ENCODE measurements around the gene MOSMO. TPM values are rescaled to one million over a fixed set of nuclear protein-coding genes. Genes with fewer than 3 reads are reported as not detected.

Gene MOSMO
- polyA plus RNA-seq, 1 of the 3 experiments (the other 2 are of a cell fraction), result 8.0 TPM

DNA sequence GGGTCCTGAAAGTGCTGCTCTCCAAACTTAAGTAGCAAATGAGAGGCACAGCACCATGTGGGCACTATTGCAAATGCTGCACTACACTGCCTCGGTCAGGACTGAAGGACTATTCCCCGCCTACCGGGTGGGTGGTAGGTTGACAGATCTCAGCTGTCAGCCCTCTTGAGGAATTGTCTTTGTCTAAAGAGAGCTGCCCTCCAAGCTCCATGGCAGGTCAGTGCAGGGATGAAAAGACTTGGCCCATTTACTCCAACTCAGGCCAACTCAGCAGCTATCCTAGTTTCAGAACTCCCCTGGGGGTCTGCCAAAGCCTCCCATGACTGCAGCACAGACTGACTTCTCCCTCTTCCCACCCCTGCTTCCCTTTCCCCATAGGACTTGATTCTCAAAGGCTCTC is 3.6 kb upstream of the MOSMO start:
- no peaks in the 10 kb centered on the region for H3K36me3 ChIP-seq (replicated peaks in 1 of 2; ENCODE audit: control insufficient read depth in 1 of 2, insufficient read depth in 2 of 2, low read length in 1 of 2)
- no peak overlapping the region for H3K4me3 ChIP-seq (ENCODE audit: low read depth in 2 of 2, low read length in 1 of 2)
- 79% methylated on average over 3 of the region's 3 CpGs for WGBS (ENCODE audit: low lambda C conversion rate)
- H3K27ac ChIP-seq (ENCODE audit: low read depth in 2 of 2, low read length in 1 of 2), result no peak overlapping the region
- H3K9me3 ChIP-seq, result no peaks in the 10 kb centered on the region
- H3K9ac ChIP-seq, result no peak overlapping the region
- H3K79me2 ChIP-seq (ENCODE audit: insufficient read depth), result peaks cover 12% of the 10 kb centered on the region
- no peak for DNase-seq
- H3K9me2 ChIP-seq, result no peaks in the 10 kb centered on the region
- ChIA-PET POLR2A (no interaction called here), CTCF (interaction anchor here (0.7 to 8.3 kb wide), 7 partner anchors 10 to 185 kb away, joined by 3 to 95 read pairs (median 3); no protein-coding TSS in a partner anchor)
- H3F3A ChIP-seq (replicated peaks; ENCODE audit: insufficient read depth), result no peaks in the 10 kb centered on the region
- H3K4me2 ChIP-seq, result no peak overlapping the region
- TF ChIP-seq GABPA (IDR thresholded peaks at IDR 0.05; ENCODE audit: low read depth) (no peak), CHD2 (IDR thresholded peaks at IDR 0.05; ENCODE audit: low read length, partially characterized antibody) (no peak), TCF12 (IDR thresholded peaks at IDR 0.05) (no peak), TAF1 (IDR thresholded peaks at IDR 0.05; ENCODE audit: borderline replicate concordance, low read depth, low read length) (no peak), RAD21 (IDR thresholded peaks at IDR 0.05; ENCODE audit: low read length) (no peak), MXI1 (IDR thresholded peaks at IDR 0.05; ENCODE audit: low read depth, low read length) (no peak), JUND (IDR thresholded peaks at IDR 0.05) (no peak), EZH2phosphoT487 (IDR thresholded peaks at IDR 0.05; ENCODE audit: borderline replicate concordance, low read depth) (no peak), RCOR1 (IDR thresholded peaks at IDR 0.05; ENCODE audit: low read length) (no peak), FOXJ3 (CRISPR knock-in tag; IDR thresholded peaks at IDR 0.05) (no peak), POLR2AphosphoS5 (IDR thresholded peaks at IDR 0.05; ENCODE audit: low read depth, low read length) (no peak), FOSL2 (IDR thresholded peaks at IDR 0.05; ENCODE audit: borderline replicate concordance, low read depth) (no peak), RFX5 (IDR thresholded peaks at IDR 0.05; ENCODE audit: low read length) (no peak), NRF1 (IDR thresholded peaks at IDR 0.05; ENCODE audit: low read depth, low read length) (no peak)
- TF ChIP-seq, protein P1, sequence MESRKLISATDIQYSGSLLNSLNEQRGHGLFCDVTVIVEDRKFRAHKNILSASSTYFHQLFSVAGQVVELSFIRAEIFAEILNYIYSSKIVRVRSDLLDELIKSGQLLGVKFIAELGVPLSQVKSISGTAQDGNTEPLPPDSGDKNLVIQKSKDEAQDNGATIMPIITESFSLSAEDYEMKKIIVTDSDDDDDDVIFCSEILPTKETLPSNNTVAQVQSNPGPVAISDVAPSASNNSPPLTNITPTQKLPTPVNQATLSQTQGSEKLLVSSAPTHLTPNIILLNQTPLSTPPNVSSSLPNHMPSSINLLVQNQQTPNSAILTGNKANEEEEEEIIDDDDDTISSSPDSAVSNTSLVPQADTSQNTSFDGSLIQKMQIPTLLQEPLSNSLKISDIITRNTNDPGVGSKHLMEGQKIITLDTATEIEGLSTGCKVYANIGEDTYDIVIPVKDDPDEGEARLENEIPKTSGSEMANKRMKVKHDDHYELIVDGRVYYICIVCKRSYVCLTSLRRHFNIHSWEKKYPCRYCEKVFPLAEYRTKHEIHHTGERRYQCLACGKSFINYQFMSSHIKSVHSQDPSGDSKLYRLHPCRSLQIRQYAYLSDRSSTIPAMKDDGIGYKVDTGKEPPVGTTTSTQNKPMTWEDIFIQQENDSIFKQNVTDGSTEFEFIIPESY (IDR thresholded peaks at IDR 0.05; ENCODE audit: borderline replicate concordance, low read depth), result no peak
- TF ChIP-seq, protein P2, sequence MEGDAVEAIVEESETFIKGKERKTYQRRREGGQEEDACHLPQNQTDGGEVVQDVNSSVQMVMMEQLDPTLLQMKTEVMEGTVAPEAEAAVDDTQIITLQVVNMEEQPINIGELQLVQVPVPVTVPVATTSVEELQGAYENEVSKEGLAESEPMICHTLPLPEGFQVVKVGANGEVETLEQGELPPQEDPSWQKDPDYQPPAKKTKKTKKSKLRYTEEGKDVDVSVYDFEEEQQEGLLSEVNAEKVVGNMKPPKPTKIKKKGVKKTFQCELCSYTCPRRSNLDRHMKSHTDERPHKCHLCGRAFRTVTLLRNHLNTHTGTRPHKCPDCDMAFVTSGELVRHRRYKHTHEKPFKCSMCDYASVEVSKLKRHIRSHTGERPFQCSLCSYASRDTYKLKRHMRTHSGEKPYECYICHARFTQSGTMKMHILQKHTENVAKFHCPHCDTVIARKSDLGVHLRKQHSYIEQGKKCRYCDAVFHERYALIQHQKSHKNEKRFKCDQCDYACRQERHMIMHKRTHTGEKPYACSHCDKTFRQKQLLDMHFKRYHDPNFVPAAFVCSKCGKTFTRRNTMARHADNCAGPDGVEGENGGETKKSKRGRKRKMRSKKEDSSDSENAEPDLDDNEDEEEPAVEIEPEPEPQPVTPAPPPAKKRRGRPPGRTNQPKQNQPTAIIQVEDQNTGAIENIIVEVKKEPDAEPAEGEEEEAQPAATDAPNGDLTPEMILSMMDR (IDR thresholded peaks at IDR 0.05), result no peak
- TF ChIP-seq, protein P3, sequence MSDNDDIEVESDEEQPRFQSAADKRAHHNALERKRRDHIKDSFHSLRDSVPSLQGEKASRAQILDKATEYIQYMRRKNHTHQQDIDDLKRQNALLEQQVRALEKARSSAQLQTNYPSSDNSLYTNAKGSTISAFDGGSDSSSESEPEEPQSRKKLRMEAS (IDR thresholded peaks at IDR 0.05; ENCODE audit: low read depth), result no peak
- TF ChIP-seq, protein P4, sequence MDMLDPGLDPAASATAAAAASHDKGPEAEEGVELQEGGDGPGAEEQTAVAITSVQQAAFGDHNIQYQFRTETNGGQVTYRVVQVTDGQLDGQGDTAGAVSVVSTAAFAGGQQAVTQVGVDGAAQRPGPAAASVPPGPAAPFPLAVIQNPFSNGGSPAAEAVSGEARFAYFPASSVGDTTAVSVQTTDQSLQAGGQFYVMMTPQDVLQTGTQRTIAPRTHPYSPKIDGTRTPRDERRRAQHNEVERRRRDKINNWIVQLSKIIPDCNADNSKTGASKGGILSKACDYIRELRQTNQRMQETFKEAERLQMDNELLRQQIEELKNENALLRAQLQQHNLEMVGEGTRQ (IDR thresholded peaks at IDR 0.05; ENCODE audit: borderline replicate concordance, low read depth, low read length), result no peak
- no peaks in the 10 kb centered on the region for H4K20me1 ChIP-seq (ENCODE audit: insufficient read depth)
- H3K27me3 ChIP-seq (ENCODE audit: insufficient read depth), result no peaks in the 10 kb centered on the region
- peaks cover 0 to 13% of the 10 kb centered on the region in 2 experiments; a peak in 1 of 4 replicates for H3K4me1 ChIP-seq (ENCODE audit: control insufficient read depth in 1 of 2, insufficient read depth in 2 of 2, low read depth in 1 of 2, low read length in 1 of 2)
- no peak overlapping the region for H2AFZ ChIP-seq (ENCODE audit: low read depth)
